Heart left ventricle (tissue), 13 donors: Measurements from ENCODE around the gene THSD7B.

Experiments
- POLR2A ChIP-seq, 2 donors: fragments of 450-650 bp; IDR thresholded peaks; one replicate each; pipeline ENCODE4 v1.6.1; 2017; ENCODE audit warnings: antibody characterized with exemption in 2 of 2, mild to moderate bottlenecking in 2 of 2, moderate library complexity in 2 of 2
- TF ChIP-seq, protein P1 (sequence below), 12 donors: fragments of 200-600 bp; sonication (generic) in 4 of 12; IDR thresholded peaks; one replicate each; pipeline versions ENCODE4 v1.5.0 to v1.8.0; 2018 to 2022; ENCODE audit warnings: antibody characterized with exemption in 12 of 12, mild to moderate bottlenecking in 5 of 12
- donor health status: ischemic (EF 13 %, LVEDD 7.1; RV severe dilation, severe dysfunction).
- donor health status: DM: no; HTN: yes; CAD: no.
- donor health status: DM: no; HTN: no; CAD: no.
- donor health status: ischemic (EF 25% LVEDD 6.9; RV normal size, moderate dysfunction).
- donor health status: ischemic (EF 25% LVEDD 5.7; RV mildly dilated, moderate dysfunction).
- donor health status: ischemic (EF 35%, LVEDD 5.7; RV mildly dilated, moderate dysfunction).
- donor health status: nonischemic (EF 11% LVEDD 7.7; RV severe dilation, severe dysfunction).
- donor health status: DM: yes; HTN: yes; CAD: no.
- donor health status: PGD.
- donor health status: ischemic (EF 29% LVEDD 5.4; RV normal size, mild dysfunction).
- donor health status: nonischemic (EF 23%, LVEDD 6.1; RV moderate dilation, normal function).

DNA sequence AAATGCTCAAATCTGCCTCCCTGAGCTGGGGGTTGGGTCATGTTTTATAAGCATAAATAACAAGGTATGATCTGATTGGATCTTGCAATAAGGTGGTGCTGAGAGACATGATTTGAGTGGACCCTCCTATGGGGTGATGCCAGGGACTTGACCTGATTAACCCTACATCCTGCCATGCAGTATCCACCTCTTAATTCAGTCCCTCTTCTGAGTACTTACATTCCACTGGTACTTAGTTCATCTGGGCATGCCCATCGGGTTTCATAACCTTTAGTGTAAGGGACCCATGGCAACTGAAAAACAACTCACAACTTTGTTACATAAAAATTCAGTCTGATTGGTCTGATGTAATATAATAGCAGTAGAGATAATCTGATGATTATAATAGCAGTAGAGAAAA lies 801.0 kb downstream of the THSD7B start:
- TF ChIP-seq, protein P1, sequence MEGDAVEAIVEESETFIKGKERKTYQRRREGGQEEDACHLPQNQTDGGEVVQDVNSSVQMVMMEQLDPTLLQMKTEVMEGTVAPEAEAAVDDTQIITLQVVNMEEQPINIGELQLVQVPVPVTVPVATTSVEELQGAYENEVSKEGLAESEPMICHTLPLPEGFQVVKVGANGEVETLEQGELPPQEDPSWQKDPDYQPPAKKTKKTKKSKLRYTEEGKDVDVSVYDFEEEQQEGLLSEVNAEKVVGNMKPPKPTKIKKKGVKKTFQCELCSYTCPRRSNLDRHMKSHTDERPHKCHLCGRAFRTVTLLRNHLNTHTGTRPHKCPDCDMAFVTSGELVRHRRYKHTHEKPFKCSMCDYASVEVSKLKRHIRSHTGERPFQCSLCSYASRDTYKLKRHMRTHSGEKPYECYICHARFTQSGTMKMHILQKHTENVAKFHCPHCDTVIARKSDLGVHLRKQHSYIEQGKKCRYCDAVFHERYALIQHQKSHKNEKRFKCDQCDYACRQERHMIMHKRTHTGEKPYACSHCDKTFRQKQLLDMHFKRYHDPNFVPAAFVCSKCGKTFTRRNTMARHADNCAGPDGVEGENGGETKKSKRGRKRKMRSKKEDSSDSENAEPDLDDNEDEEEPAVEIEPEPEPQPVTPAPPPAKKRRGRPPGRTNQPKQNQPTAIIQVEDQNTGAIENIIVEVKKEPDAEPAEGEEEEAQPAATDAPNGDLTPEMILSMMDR (IDR thresholded peaks at IDR 0.05), result no peak
- TF ChIP-seq POLR2A (IDR thresholded peaks at IDR 0.05), result no peak
